ENCODE results near the gene CD160.
"Not testable (repeated sequence)": the region's sequence is repeated elsewhere in the genome, so short reads cannot be mapped to it uniquely, and the experiment has no call there.

The CD160 gene

GRCh38 chr1:145758116-145758515, 38.8 kb downstream of the CD160 start:
- DNase-seq: no peak

- no peak for DNase-seq
Measured at GRCh38 chr1:145758575-145758974, 39.3 kb downstream of the CD160 start.

GRCh38 chr1:145759721-145760120, 40.4 kb downstream of the CD160 start:
- no peak for DNase-seq

- not testable (repeated sequence) for DNase-seq
Measured at GRCh38 chr1:145760395-145760949, 41.2 kb downstream of the CD160 start.

GRCh38 chr1:145761498-145761897, 42.2 kb downstream of the CD160 start:
- not testable (repeated sequence) for DNase-seq

- DNase-seq: not testable (repeated sequence)
Measured at GRCh38 chr1:145762001-145762400, 42.7 kb downstream of the CD160 start.

- not testable (repeated sequence) for DNase-seq
Measured at GRCh38 chr1:145764231-145764940, 45.1 kb downstream of the CD160 start.

GRCh38 chr1:145765127-145765526, 45.8 kb downstream of the CD160 start:
- DNase-seq: not testable (repeated sequence)

GRCh38 chr1:145765585-145766360, 46.5 kb downstream of the CD160 start:
- not testable (repeated sequence) for DNase-seq

- not testable (repeated sequence) for DNase-seq
Measured at GRCh38 chr1:145766926-145767325, 47.6 kb downstream of the CD160 start.

GRCh38 chr1:145768004-145768403, 48.7 kb downstream of the CD160 start:
- DNase-seq: not testable (repeated sequence)

- no peak for DNase-seq
Measured at GRCh38 chr1:145771056-145771455, 51.8 kb downstream of the CD160 start.

- no peak for DNase-seq
Measured at GRCh38 chr1:145773423-145773822, 54.1 kb downstream of the CD160 start.

- DNase-seq: no peak
Measured at GRCh38 chr1:145777357-145778145, 58.3 kb downstream of the CD160 start.

- no peak for DNase-seq
Measured at GRCh38 chr1:145778146-145778540, 58.8 kb downstream of the CD160 start.

- no peak for DNase-seq
Measured at GRCh38 chr1:145782272-145783099, 63.2 kb downstream of the CD160 start.

GRCh38 chr1:145784409-145784808, 65.1 kb downstream of the CD160 start:
- no peak for DNase-seq

- DNase-seq: no peak
Measured at GRCh38 chr1:145785547-145785946, 66.2 kb downstream of the CD160 start.

GRCh38 chr1:145786271-145786670, 67.0 kb downstream of the CD160 start:
- DNase-seq: no peak

- DNase-seq: no peak
Measured at GRCh38 chr1:145788580-145788979, 69.3 kb downstream of the CD160 start.

Measured in anterior cingulate cortex (tissue), 58 donors.